Measurements from ENCODE around the gene EEIG1.

- TF ChIP-seq EZH2 (IDR thresholded peaks at IDR 0.05; ENCODE audit: low read length) (no peak), CTCF (optimal IDR thresholded peaks at IDR 0.05 in 1 of 3, IDR thresholded peaks at IDR 0.05 in 1 of 3, conservative IDR thresholded peaks at IDR 0.05 in 1 of 3; ENCODE audit: extremely low read depth in 1 of 3, insufficient read depth in 2 of 3, low read length in 3 of 3) (no peak)
Measured at GRCh38 chr9:127935765-127936221, 45.0 kb downstream of the EEIG1 start.
